ENCODE results near the gene MAMDC4.
"Not testable (repeated sequence)": the region's sequence is repeated elsewhere in the genome, so short reads cannot be mapped to it uniquely, and the experiment has no call there.

Gene MAMDC4

GRCh38 chr9:136851941-136852663, at the start of gene MAMDC4:
TSS of gene MAMDC4 (plus strand) at chr9:136852346. CDS start at chr9:136852417, 71 bp downstream.
- DNase-seq (ENCODE audit: low spot score): no peak

GRCh38 chr9:136803009-136803550, 49.1 kb upstream of the MAMDC4 start:
- DNase-seq (ENCODE audit: low spot score): not testable (repeated sequence)

GRCh38 chr9:136803551-136804508, 48.3 kb upstream of the MAMDC4 start:
- no peak for DNase-seq (ENCODE audit: low spot score)

GRCh38 chr9:136804509-136805206, 47.5 kb upstream of the MAMDC4 start:
- DNase-seq (ENCODE audit: low spot score): no peak

GRCh38 chr9:136805207-136805740, 46.9 kb upstream of the MAMDC4 start:
- DNase-seq (ENCODE audit: low spot score): no peak

GRCh38 chr9:136806067-136806466, 46.1 kb upstream of the MAMDC4 start:
- DNase-seq (ENCODE audit: low spot score): no peak

GRCh38 chr9:136806631-136807201, 45.4 kb upstream of the MAMDC4 start:
- no peak for DNase-seq (ENCODE audit: low spot score)

GRCh38 chr9:136807281-136808074, 44.7 kb upstream of the MAMDC4 start, which contains the start of gene RABL6:
TSS of gene RABL6 (plus strand) at chr9:136807948. CDS start at chr9:136808197, 249 bp downstream.
- DNase-seq (ENCODE audit: low spot score): peak; percentile 99

GRCh38 chr9:136808075-136808805, 43.9 kb upstream of the MAMDC4 start:
- peak; percentile 51 for DNase-seq (ENCODE audit: low spot score)

- peak; percentile 49 for DNase-seq (ENCODE audit: low spot score)
Measured at GRCh38 chr9:136808806-136809158, 43.4 kb upstream of the MAMDC4 start.

- DNase-seq (ENCODE audit: low spot score): no peak
Measured at GRCh38 chr9:136814725-136815421, 37.3 kb upstream of the MAMDC4 start.

GRCh38 chr9:136815422-136815782, 36.7 kb upstream of the MAMDC4 start:
- no peak for DNase-seq (ENCODE audit: low spot score)

GRCh38 chr9:136820971-136821825, 30.9 kb upstream of the MAMDC4 start:
- DNase-seq (ENCODE audit: low spot score): peak; percentile 55

- no peak for DNase-seq (ENCODE audit: low spot score)
Measured at GRCh38 chr9:136821826-136822544, 30.2 kb upstream of the MAMDC4 start.

- no peak for DNase-seq (ENCODE audit: low spot score)
Measured at GRCh38 chr9:136823136-136824046, 28.8 kb upstream of the MAMDC4 start.

GRCh38 chr9:136824496-136825225, 27.5 kb upstream of the MAMDC4 start:
- no peak for DNase-seq (ENCODE audit: low spot score)

All from GM03348 (cell line).